ENCODE measurements around the gene LAMC2.
"Not testable (repeated sequence)": the region's sequence is repeated elsewhere in the genome, so short reads cannot be mapped to it uniquely, and the experiment has no call there.

Gene LAMC2

GRCh38 chr1:183263886-183264602, 78.0 kb downstream of the LAMC2 start:
- no peak for DNase-seq (ENCODE audit: low read depth)

- peak; percentile 100 for DNase-seq (ENCODE audit: low read depth)
Observed at GRCh38 chr1:183267646-183268431, 81.8 kb downstream of the LAMC2 start.

- DNase-seq (ENCODE audit: low read depth) = peak; percentile 59
Observed at GRCh38 chr1:183270541-183271141, 84.6 kb downstream of the LAMC2 start.

GRCh38 chr1:183272390-183272848, 86.4 kb downstream of the LAMC2 start:
- DNase-seq (ENCODE audit: low read depth) = peak; percentile 78

- DNase-seq (ENCODE audit: low read depth) = no peak
Observed at GRCh38 chr1:183273300-183273699, 87.2 kb downstream of the LAMC2 start.

GRCh38 chr1:183273984-183274383, 87.9 kb downstream of the LAMC2 start:
- DNase-seq (ENCODE audit: low read depth) = not testable (repeated sequence)

GRCh38 chr1:183274836-183275235, 88.8 kb downstream of the LAMC2 start:
- no peak for DNase-seq (ENCODE audit: low read depth)

GRCh38 chr1:183275322-183275721, 89.3 kb downstream of the LAMC2 start:
- no peak for DNase-seq (ENCODE audit: low read depth)

- DNase-seq (ENCODE audit: low read depth) = no peak
Observed at GRCh38 chr1:183276386-183277080, 90.5 kb downstream of the LAMC2 start.

- DNase-seq (ENCODE audit: low read depth) = peak; percentile 94
Observed at GRCh38 chr1:183277821-183278738, 92.0 kb downstream of the LAMC2 start.

GRCh38 chr1:183278739-183279591, 92.9 kb downstream of the LAMC2 start:
- peak; percentile 89 for DNase-seq (ENCODE audit: low read depth)

- peak; percentile 98 for DNase-seq (ENCODE audit: low read depth)
Observed at GRCh38 chr1:183279835-183280234, 93.8 kb downstream of the LAMC2 start.

GRCh38 chr1:183281039-183281438, 95.0 kb downstream of the LAMC2 start:
- DNase-seq (ENCODE audit: low read depth) = peak; percentile 82

- peak; percentile 93 for DNase-seq (ENCODE audit: low read depth)
Observed at GRCh38 chr1:183281553-183282091, 95.6 kb downstream of the LAMC2 start.

GRCh38 chr1:183282101-183282855, 96.2 kb downstream of the LAMC2 start:
- DNase-seq (ENCODE audit: low read depth) = no peak

- DNase-seq (ENCODE audit: low read depth) = no peak
Observed at GRCh38 chr1:183283286-183283685, 97.2 kb downstream of the LAMC2 start.

- no peak for DNase-seq (ENCODE audit: low read depth)
Observed at GRCh38 chr1:183284086-183284485, 98.0 kb downstream of the LAMC2 start.

- no peak for DNase-seq (ENCODE audit: low read depth)
Observed at GRCh38 chr1:183285256-183285655, 99.2 kb downstream of the LAMC2 start.

GRCh38 chr1:183285746-183286145, 99.7 kb downstream of the LAMC2 start:
- DNase-seq (ENCODE audit: low read depth) = peak; percentile 38

Measured in amniotic epithelial cell (primary cell).